Measurements from ENCODE around the gene PTPRM.
A peak's percentile ranks its signal among the peaks of the same experiment; 100 is the strongest.

The PTPRM gene

GRCh38 chr18:8260319-8260718 is 693.2 kb downstream of the PTPRM start:
- H3K4me1 Mint-ChIP-seq = peaks cover 41% of the 10 kb centered on the region
- H3K27ac Mint-ChIP-seq = peak overlapping the region; percentile 23
- H3K27me3 Mint-ChIP-seq (ENCODE audit: low read depth, poor library complexity) = no peaks in the 10 kb centered on the region
- no peak for DNase-seq
- TF ChIP-seq CTCF (IDR thresholded peaks at IDR 0.05) = no peak
- no peaks in the 10 kb centered on the region for H3K9me3 Mint-ChIP-seq
- no peak overlapping the region for H3K4me3 Mint-ChIP-seq
- H3K36me3 Mint-ChIP-seq (ENCODE audit: low read depth) = peaks cover 4% of the 10 kb centered on the region

DNA sequence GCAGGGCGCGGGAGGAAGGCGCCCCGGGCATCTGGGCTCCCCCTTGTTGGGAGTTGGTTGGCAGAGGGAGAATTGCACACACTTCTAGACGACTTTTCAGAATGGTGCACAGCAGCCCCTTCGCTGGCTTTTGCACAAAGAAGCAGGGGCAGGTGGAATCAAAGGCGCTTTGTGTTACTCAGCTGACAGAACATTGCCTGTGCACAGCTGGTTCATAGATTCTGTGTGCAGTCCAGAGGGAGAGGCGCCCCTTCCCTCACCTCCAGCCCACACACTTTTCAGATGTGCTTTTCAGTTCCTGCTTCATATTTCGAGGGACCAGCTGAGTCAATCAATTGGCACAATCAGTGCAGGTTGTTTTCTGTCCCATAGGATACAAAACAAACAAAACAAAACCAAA is 693.7 kb downstream of the PTPRM start:
- DNase-seq = no peak
- Mint-ChIP-seq H3K9me3 (no peaks in the 10 kb centered on the region), H3K36me3 (ENCODE audit: low read depth) (peaks cover 6% of the 10 kb centered on the region), H3K4me3 (no peak overlapping the region), H3K27me3 (ENCODE audit: low read depth, poor library complexity) (no peaks in the 10 kb centered on the region), H3K27ac (no peak overlapping the region), H3K4me1 (peaks cover 42% of the 10 kb centered on the region)
- TF ChIP-seq CTCF (IDR thresholded peaks at IDR 0.05) = no peak

- no peaks in the 10 kb centered on the region for H3K9me3 Mint-ChIP-seq
- H3K4me1 Mint-ChIP-seq = peaks cover 42% of the 10 kb centered on the region
- no peak for TF ChIP-seq CTCF (IDR thresholded peaks at IDR 0.05)
- no peak overlapping the region for H3K4me3 Mint-ChIP-seq
- no peaks in the 10 kb centered on the region for H3K27me3 Mint-ChIP-seq (ENCODE audit: low read depth, poor library complexity)
- DNase-seq = no peak
- H3K36me3 Mint-ChIP-seq (ENCODE audit: low read depth) = peaks cover 10% of the 10 kb centered on the region
- no peak overlapping the region for H3K27ac Mint-ChIP-seq
Observed at GRCh38 chr18:8261651-8262091, 694.6 kb downstream of the PTPRM start.

DNA sequence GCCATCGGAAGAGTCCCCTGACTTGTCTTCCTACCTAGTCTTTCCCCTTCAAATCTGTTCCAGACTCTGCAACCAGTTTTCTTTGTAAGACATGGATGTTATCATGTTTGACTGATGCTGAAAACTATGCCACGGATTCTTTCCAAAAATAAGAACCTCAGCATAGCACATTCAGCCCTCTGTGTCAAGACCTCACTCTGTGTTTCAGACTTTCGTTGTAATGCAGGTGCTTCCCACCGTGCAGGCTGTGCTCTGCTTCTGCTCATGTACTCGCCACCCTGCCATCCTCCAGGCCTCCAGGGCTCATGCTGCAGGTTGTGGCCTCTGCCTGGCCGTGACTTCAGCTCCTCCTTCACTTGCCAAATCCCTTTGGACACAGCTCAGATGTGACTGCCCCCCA is 695.1 kb downstream of the PTPRM start:
- Mint-ChIP-seq H3K36me3 (ENCODE audit: low read depth) (peaks cover 10% of the 10 kb centered on the region), H3K4me3 (no peak overlapping the region), H3K9me3 (no peaks in the 10 kb centered on the region), H3K27ac (peak overlapping the region; percentile 59), H3K27me3 (ENCODE audit: low read depth, poor library complexity) (no peaks in the 10 kb centered on the region), H3K4me1 (peaks cover 42% of the 10 kb centered on the region)
- DNase-seq = no peak
- no peak for TF ChIP-seq CTCF (IDR thresholded peaks at IDR 0.05)

GRCh38 chr18:8264116-8264515 is 697.0 kb downstream of the PTPRM start:
- Mint-ChIP-seq H3K9me3 (no peaks in the 10 kb centered on the region), H3K27me3 (ENCODE audit: low read depth, poor library complexity) (no peaks in the 10 kb centered on the region), H3K27ac (no peak overlapping the region), H3K36me3 (ENCODE audit: low read depth) (peaks cover 10% of the 10 kb centered on the region), H3K4me3 (no peak overlapping the region), H3K4me1 (peaks cover 33% of the 10 kb centered on the region)
- no peak for TF ChIP-seq CTCF (IDR thresholded peaks at IDR 0.05)
- DNase-seq = no peak

DNA sequence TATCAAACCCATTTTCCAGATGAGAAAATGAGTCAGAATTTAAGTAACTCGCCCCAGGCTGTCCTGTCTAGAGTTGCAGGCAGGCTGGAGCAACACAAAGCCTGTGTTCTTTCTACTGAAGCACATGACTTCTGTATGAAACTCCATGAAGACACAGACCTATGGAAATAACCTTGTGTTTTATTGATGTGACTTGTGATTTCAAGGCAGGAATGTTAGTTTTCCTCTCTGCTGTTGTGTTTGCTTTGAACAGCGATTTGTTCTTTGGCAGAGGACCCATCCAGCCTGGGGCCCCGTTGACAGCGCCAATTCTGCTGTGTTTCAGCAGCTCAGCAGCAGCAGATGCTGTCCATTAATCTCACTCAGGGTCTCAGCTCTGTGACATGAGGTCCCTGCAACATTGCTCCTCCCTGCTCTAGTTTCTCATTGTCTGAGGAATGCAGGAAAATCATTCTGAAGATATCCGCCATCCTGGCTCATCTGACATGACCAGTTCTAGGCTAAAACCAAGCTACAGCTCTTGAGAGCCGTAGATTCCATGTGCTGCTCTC is 697.8 kb downstream of the PTPRM start:
- Mint-ChIP-seq H3K9me3 (no peaks in the 10 kb centered on the region), H3K27ac (no peak overlapping the region), H3K4me1 (peaks cover 33% of the 10 kb centered on the region), H3K4me3 (no peak overlapping the region), H3K27me3 (ENCODE audit: low read depth, poor library complexity) (no peaks in the 10 kb centered on the region), H3K36me3 (ENCODE audit: low read depth) (peaks cover 10% of the 10 kb centered on the region)
- no peak for TF ChIP-seq CTCF (IDR thresholded peaks at IDR 0.05)
- peak; percentile 7 for DNase-seq
